ENCODE results near the gene FAM53A.

The FAM53A gene

DNA sequence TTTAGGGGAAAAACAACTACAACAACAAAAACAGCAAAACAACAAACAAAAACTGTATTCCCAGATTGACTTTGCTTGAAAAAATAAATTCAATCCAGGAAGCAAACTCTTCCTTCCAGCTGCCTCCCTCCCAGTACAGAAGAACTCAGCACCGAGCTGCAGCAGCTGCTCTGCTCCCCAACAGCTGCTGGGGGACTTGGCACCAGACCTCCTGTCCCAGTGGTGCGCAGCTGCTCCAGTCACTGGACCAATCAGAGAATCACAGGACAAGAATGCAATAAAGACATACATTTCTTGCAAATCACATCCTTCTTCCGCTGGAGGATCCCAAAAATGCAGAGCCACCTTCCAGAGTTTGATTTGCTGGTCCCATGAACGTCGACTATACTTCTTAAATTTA, 11.8 kb upstream of the FAM53A start:
- DNase-seq (ENCODE audit: low read depth) = no peak
- H3K4me3 ChIP-seq (ENCODE audit: low read depth, low read length) = no peak overlapping the region
- no peak for TF ChIP-seq CTCF (IDR thresholded peaks at IDR 0.05; ENCODE audit: insufficient read depth, low read depth, low read length, missing control alignments)

DNA sequence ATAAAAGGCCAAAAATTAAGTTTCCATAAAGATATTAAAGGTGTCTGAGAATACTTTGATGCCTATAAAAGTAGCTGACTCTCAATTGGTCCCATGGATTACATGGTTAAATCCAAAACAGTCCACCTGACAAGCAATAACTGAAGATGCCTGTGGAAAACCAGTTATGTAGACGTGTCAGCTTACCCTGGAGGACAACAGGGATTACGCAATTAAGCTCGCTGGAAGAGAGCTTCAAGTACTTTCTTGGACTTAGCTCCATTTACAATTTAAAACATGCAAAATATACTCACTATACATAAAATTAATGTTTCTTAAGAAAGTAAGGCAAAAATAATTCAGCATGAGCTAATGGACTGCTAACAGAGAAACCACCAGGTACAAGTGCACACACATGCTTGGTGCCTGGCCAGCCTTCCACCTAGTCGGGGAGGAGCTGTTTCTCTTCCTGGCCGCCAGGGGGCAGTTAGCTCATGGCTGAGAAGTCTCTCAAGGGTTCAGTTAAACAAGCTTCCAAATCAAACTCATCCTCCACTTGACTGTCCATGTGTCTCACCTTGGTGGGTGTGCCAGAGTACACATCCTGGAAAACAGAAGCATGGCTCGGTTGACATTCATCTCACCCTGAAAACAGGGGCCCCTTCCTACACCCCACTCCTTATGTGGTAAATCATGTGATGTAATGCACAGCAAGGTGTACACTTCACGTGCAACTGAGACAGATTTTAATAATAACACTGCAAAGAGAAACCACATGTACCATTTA, 9.2 kb upstream of the FAM53A start:
- DNase-seq (ENCODE audit: low read depth) = peak; percentile 89
- no peak overlapping the region for H3K4me3 ChIP-seq (ENCODE audit: low read depth, low read length)
- peak; percentile 97 for TF ChIP-seq CTCF (IDR thresholded peaks at IDR 0.05; ENCODE audit: insufficient read depth, low read depth, low read length, missing control alignments)

- no peak for DNase-seq (ENCODE audit: low read depth)
- no peak overlapping the region for H3K4me3 ChIP-seq (ENCODE audit: low read depth, low read length)
- no peak for TF ChIP-seq CTCF (IDR thresholded peaks at IDR 0.05; ENCODE audit: insufficient read depth, low read depth, low read length, missing control alignments)
These were observed 7.7 kb upstream of the FAM53A start for GRCh38 chr4:1691737-1692373.

GRCh38 chr4:1690698-1691097, 6.6 kb upstream of the FAM53A start:
- DNase-seq (ENCODE audit: low read depth) = no peak
- no peak for TF ChIP-seq CTCF (IDR thresholded peaks at IDR 0.05; ENCODE audit: insufficient read depth, low read depth, low read length, missing control alignments)
- H3K4me3 ChIP-seq (ENCODE audit: low read depth, low read length) = no peak overlapping the region

- H3K4me3 ChIP-seq (ENCODE audit: low read depth, low read length) = no peak overlapping the region
- no peak for TF ChIP-seq CTCF (IDR thresholded peaks at IDR 0.05; ENCODE audit: insufficient read depth, low read depth, low read length, missing control alignments)
- DNase-seq (ENCODE audit: low read depth) = no peak
These were observed 2.4 kb upstream of the FAM53A start for GRCh38 chr4:1686440-1687036.

DNA sequence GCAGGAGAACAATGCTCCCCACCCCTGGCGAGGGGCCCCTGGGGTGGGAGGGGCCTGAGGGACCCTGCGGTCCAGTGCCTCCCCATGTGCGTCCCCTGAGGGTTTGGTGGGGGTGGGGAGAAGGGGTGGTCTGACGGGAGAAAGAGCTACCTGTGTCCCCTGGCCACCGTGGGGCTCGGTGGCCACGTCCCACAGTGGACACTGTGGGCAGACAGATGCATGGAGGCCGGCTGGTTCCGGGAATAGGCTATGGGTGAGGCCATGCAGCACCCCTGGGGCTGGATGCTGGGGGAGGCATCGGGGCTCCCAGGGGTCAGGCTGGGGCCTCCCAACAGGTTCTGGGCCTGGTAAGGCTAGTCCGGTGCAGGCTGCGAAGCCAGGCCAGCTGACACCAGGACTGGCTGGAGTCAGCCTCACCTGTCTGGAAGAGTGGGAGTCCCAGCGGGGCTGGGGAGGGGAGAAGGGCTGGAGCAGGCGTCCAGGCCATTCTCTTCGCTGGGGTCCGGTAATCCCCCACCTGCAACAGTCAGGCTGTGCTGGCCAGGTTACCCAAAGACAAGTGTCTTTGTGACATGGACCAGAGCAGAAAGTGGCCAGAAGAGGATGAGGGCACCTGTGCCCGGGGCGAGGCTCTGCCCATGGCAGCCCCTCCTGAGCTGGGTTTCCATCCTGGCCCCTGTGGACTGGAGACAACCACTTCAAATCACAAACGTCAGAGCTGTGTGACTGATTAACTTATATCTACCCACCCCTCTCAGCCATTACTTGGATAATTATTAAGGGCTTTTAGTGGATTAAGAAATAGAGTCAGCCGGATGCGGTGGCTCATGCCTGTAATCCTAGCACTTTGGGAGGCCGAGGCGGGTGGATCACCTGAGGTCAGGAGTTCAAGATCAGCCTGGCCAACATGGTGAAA, 1.4 kb upstream of the FAM53A start:
- DNase-seq (ENCODE audit: low read depth) = no peak

More for the DNA sequence above, 1.4 kb upstream of the FAM53A start:
- TF ChIP-seq CTCF (IDR thresholded peaks at IDR 0.05; ENCODE audit: insufficient read depth, low read depth, low read length, missing control alignments) = no peak
- peak overlapping the region; percentile 55; the same call in 1 of the 2 replicates for H3K4me3 ChIP-seq (ENCODE audit: low read depth, low read length)
